DND-41 (cell line): ENCODE measurements around the gene USP24.

Experiments used
- ATAC-seq: fragments of 200-7000 bp; cut with Tn5 transposase; 3 replicates; pipeline ENCODE4 v1.9.1; 2021; ENCODE audit warnings: low read depth; ENCODE audit not compliant: insufficient read depth
- DNase-seq: peaks from one replicate; pipeline ENCODE4 v3.0.0-alpha.2; 2020
- H2AFZ ChIP-seq: 2 replicates; pipeline ENCODE4 v1.6.0; 2012; ENCODE audit warnings: low read depth, low read length
- H3K27ac ChIP-seq: 2 replicates; pipeline ENCODE4 v1.5.1; 2012; ENCODE audit warnings: low read length, inconsistent platforms
- H3K27me3 ChIP-seq: fragments of 200-600 bp; sonication (generic); 2 replicates; pipeline ENCODE4 v1.6.0; 2012; ENCODE audit warnings: low read length, mild to moderate bottlenecking, inconsistent platforms; ENCODE audit not compliant: insufficient read depth, poor library complexity
- H3K36me3 ChIP-seq: 2 replicates; pipeline ENCODE4 v1.5.1; 2012; ENCODE audit warnings: low read length, inconsistent platforms; ENCODE audit not compliant: insufficient read depth
- H3K4me1 ChIP-seq: 2 replicates; pipeline ENCODE4 v1.5.1; 2012; ENCODE audit warnings: mild to moderate bottlenecking, low read length; ENCODE audit not compliant: insufficient read depth
- H3K4me2 ChIP-seq: 2 replicates; pipeline ENCODE4 v1.6.0; 2012; ENCODE audit warnings: mild to moderate bottlenecking, moderate library complexity, low read length, inconsistent platforms; ENCODE audit not compliant: insufficient read depth
- H3K4me3 ChIP-seq, 2 experiments: fragments of 200-600 bp in 1 of 2; shearing (Covaris generic) in 1 of 2; 2 replicates each; pipeline ENCODE4 v1.5.1; 2012 to 2016; ENCODE audit warnings: inconsistent platforms in 2 of 2, low read length in 2 of 2, mild to moderate bottlenecking in 2 of 2, low read depth in 1 of 2, moderate library complexity in 1 of 2
- H3K79me2 ChIP-seq: 2 replicates; pipeline ENCODE4 v1.6.0; 2012; ENCODE audit warnings: low read length, inconsistent platforms; ENCODE audit not compliant: insufficient read depth
- H3K9ac ChIP-seq: 2 replicates; pipeline ENCODE4 v1.6.0; 2012; ENCODE audit warnings: low read depth, mild to moderate bottlenecking, inconsistent platforms, low read length, moderate library complexity
- H3K9me3 ChIP-seq: 2 replicates; pipeline ENCODE4 v1.5.1; 2012; ENCODE audit warnings: low read length, moderate library complexity, mild to moderate bottlenecking, inconsistent platforms; ENCODE audit not compliant: insufficient read depth, severe bottlenecking
- H4K20me1 ChIP-seq: 2 replicates; pipeline ENCODE4 v1.6.0; 2012; ENCODE audit warnings: low read length; ENCODE audit not compliant: insufficient read depth
- EZH2 ChIP-seq: IDR thresholded peaks from 3 replicates; pipeline ENCODE4 v1.6.1; 2012; ENCODE audit warnings: borderline replicate concordance, low read depth, mild to moderate bottlenecking, moderate library complexity, low read length, inconsistent platforms; ENCODE audit not compliant: severe bottlenecking
- TF ChIP-seq, protein P1 (sequence below): IDR thresholded peaks from 2 replicates; pipeline ENCODE4 v1.5.1; 2012; ENCODE audit warnings: borderline replicate concordance, low read length, moderate library complexity, mild to moderate bottlenecking; ENCODE audit not compliant: poor library complexity, severe bottlenecking; ENCODE audit errors: extremely low read depth

USP24 gene

DNA sequence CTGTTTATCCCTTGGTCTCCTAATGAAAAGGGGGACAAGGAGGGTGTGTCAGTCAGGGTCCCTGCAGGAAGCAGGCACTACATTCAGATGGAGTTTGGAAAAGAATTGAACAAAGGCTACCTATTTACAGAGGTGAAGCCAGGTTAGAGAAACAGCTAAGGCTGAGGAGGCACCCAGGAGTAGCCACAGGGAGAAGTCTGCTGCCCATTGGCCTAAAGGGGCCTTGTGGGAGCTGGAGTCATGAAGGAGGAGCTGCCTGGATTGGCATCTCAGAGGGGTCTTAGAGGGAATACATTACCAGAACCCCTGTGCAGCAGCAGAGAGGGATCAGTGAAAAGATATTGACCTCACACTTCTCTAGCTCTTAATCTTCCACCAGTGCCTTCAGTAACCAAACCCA, 31.2 kb upstream of the USP24 start:
- no peak for DNase-seq
- Histone ChIP-seq H2AFZ (no peak overlapping the region), H3K4me2 (no peak overlapping the region), H4K20me1 (no peaks in the 10 kb centered on the region), H3K9me3 (no peaks in the 10 kb centered on the region), H3K4me3 (no peak overlapping the region), H3K27ac (no peak overlapping the region), H3K79me2 (no peaks in the 10 kb centered on the region), H3K4me1 (no peaks in the 10 kb centered on the region), H3K27me3 (peaks cover 15% of the 10 kb centered on the region), H3K9ac (no peak overlapping the region), H3K36me3 (no peaks in the 10 kb centered on the region)
- no peak for ATAC-seq
- TF ChIP-seq, protein P1, sequence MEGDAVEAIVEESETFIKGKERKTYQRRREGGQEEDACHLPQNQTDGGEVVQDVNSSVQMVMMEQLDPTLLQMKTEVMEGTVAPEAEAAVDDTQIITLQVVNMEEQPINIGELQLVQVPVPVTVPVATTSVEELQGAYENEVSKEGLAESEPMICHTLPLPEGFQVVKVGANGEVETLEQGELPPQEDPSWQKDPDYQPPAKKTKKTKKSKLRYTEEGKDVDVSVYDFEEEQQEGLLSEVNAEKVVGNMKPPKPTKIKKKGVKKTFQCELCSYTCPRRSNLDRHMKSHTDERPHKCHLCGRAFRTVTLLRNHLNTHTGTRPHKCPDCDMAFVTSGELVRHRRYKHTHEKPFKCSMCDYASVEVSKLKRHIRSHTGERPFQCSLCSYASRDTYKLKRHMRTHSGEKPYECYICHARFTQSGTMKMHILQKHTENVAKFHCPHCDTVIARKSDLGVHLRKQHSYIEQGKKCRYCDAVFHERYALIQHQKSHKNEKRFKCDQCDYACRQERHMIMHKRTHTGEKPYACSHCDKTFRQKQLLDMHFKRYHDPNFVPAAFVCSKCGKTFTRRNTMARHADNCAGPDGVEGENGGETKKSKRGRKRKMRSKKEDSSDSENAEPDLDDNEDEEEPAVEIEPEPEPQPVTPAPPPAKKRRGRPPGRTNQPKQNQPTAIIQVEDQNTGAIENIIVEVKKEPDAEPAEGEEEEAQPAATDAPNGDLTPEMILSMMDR, result no peak
- TF ChIP-seq EZH2, result no peak

DNA sequence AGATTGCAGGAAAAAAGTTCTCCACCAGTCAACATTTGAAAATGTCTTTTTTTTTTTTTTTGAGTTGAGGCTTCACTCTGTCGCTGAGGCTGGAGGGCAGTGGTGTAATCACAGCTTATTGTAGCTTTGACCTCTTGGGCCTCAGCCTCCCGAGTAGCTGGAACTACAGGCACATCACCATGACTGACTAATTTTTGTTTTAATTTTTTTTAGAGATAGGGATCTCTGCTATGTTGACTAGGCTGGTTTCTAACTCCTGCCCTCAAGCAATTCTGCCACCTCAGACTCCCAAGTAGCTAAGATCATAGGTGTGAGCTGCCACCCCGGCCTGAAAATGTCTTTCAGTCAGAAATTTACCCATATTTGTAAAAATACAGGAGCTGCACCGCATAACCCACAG, 30.6 kb upstream of the USP24 start:
- Histone ChIP-seq H3K9ac (no peak overlapping the region), H3K27me3 (peaks cover 15% of the 10 kb centered on the region), H3K4me3 (no peak overlapping the region), H3K9me3 (no peaks in the 10 kb centered on the region), H3K36me3 (no peaks in the 10 kb centered on the region), H3K27ac (no peak overlapping the region), H2AFZ (no peak overlapping the region), H4K20me1 (no peaks in the 10 kb centered on the region), H3K4me1 (no peaks in the 10 kb centered on the region), H3K4me2 (no peak overlapping the region), H3K79me2 (no peaks in the 10 kb centered on the region)
- no peak for ATAC-seq
- no peak for DNase-seq
- no peak for TF ChIP-seq EZH2
- TF ChIP-seq, protein P1, result no peak

- H3K36me3 ChIP-seq, result no peaks in the 10 kb centered on the region
- no peak for TF ChIP-seq EZH2
- TF ChIP-seq, protein P1, result no peak
- DNase-seq (no peak), ATAC-seq (no peak)
- H2AFZ ChIP-seq, result no peak overlapping the region
- no peaks in the 10 kb centered on the region for H3K4me1 ChIP-seq
- H3K4me2 ChIP-seq, result no peak overlapping the region
- H3K27me3 ChIP-seq, result peaks cover 15% of the 10 kb centered on the region
- H3K9ac ChIP-seq, result no peak overlapping the region
- H3K79me2 ChIP-seq, result no peaks in the 10 kb centered on the region
- no peak overlapping the region for H3K4me3 ChIP-seq
- H4K20me1 ChIP-seq, result no peaks in the 10 kb centered on the region
- H3K9me3 ChIP-seq, result no peaks in the 10 kb centered on the region
- H3K27ac ChIP-seq, result no peak overlapping the region
These were observed 29.4 kb upstream of the USP24 start for GRCh38 chr1:55244476-55245099.
